ENCODE results near the gene TTC7B.

DNA sequence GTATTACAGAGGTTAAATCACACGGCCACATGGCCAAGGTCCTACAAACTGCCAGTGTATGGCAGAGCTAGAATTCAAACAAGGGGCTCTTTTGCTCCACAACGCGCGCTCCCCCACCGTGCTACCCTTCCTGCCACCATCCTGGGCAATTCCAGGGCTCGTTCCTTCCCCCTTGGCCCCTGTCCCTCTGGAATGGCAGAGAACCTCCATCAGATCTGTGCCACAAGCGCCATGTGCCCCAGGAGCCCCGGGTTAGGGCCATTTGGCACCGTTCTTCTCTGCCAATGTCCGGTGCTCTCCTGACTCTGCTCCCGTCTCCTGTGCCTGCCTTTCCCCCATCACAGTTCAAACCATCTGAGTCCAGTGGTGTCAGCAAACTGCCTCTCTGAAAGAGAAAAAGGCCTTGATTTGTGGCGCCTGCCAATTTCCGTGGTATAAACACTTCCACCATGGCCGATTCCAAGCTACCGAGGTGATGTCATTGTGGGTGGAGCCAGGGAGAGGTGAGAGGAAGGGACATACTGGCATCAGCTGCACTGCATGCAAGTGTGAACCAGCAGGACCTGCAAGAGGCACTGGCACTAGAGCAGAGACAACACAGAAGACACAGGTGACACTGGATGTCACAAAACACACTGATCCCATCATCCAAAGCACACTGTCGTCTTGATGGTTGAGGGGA, 256.3 kb downstream of the TTC7B start:
- TF ChIP-seq, protein P1, sequence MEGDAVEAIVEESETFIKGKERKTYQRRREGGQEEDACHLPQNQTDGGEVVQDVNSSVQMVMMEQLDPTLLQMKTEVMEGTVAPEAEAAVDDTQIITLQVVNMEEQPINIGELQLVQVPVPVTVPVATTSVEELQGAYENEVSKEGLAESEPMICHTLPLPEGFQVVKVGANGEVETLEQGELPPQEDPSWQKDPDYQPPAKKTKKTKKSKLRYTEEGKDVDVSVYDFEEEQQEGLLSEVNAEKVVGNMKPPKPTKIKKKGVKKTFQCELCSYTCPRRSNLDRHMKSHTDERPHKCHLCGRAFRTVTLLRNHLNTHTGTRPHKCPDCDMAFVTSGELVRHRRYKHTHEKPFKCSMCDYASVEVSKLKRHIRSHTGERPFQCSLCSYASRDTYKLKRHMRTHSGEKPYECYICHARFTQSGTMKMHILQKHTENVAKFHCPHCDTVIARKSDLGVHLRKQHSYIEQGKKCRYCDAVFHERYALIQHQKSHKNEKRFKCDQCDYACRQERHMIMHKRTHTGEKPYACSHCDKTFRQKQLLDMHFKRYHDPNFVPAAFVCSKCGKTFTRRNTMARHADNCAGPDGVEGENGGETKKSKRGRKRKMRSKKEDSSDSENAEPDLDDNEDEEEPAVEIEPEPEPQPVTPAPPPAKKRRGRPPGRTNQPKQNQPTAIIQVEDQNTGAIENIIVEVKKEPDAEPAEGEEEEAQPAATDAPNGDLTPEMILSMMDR (IDR thresholded peaks at IDR 0.05), result no peak
- TF ChIP-seq EZH2phosphoT487 (IDR thresholded peaks at IDR 0.05), result no peak

Measured in neural progenitor cell (in vitro differentiated cells).